Heart right ventricle (tissue), 16 donors: ENCODE data around the gene FANCC. TPM values are rescaled to one million over a fixed set of nuclear protein-coding genes. Genes with fewer than 3 reads are reported as not detected.

Experiments used
- ATAC-seq, 8 donors: fragments of 200-7000 bp; cut with Tn5 transposase; one replicate each; pipeline ENCODE4 v1.9.1; 2020; ENCODE audit warnings: mild to moderate bottlenecking in 8 of 8, moderate library complexity in 8 of 8, moderate number of reproducible peaks in 1 of 8
- DNase-seq, 2 donors: peaks; one replicate each; pipeline ENCODE4 v3.0.0-alpha.2; 2020
- H3K27ac ChIP-seq, 10 donors: fragments of 200-600 bp; sonication (generic) in 2 of 10; one replicate each; pipeline versions ENCODE4 v1.5.0 to v1.8.0; 2020 to 2022; ENCODE audit warnings: mild to moderate bottlenecking in 3 of 10
- H3K27me3 ChIP-seq, 7 donors: fragments of 200-600 bp; one replicate each; pipeline ENCODE4 v1.8.0; 2021 to 2022; ENCODE audit warnings: mild to moderate bottlenecking in 2 of 7
- H3K36me3 ChIP-seq, 9 donors: fragments of 200-600 bp; sonication (generic) in 1 of 9; one replicate each; pipeline versions ENCODE4 v1.5.0 to v1.8.0; 2020 to 2022; ENCODE audit warnings: mild to moderate bottlenecking in 2 of 9
- H3K4me1 ChIP-seq, 9 donors: fragments of 200-600 bp; sonication (generic) in 1 of 9; one replicate each; pipeline versions ENCODE4 v1.5.0 to v1.8.0; 2020 to 2022; ENCODE audit warnings: mild to moderate bottlenecking in 4 of 9
- H3K4me3 ChIP-seq, 10 donors: fragments of 200-600 bp; sonication (generic) in 2 of 10; one replicate each; pipeline versions ENCODE4 v1.5.0 to v1.8.0; 2020 to 2022; ENCODE audit warnings: mild to moderate bottlenecking in 7 of 10, moderate library complexity in 2 of 10
- H3K9me3 ChIP-seq, 11 donors: fragments of 200-600 bp in 10 of 11; sonication (generic) in 2 of 11; one replicate each; pipeline versions ENCODE4 v1.5.0 to v1.8.0; 2013 to 2022; ENCODE audit warnings: mild to moderate bottlenecking in 2 of 11, control low read depth in 1 of 11, moderate library complexity in 1 of 11
- WGBS, 2 donors: extraction: QIAGEN DNeasy Blood & Tissue Kit; methylation state at CpG; one replicate each; pipeline ENCODE4 v1.1.7; 2013; ENCODE audit warnings: inconsistent platforms in 1 of 2; 5-methylcytosine and 5-hydroxymethylcytosine counted together
- intact Hi-C, 10 donors: fragments of 100-400 bp; cut with DNase I; formaldehyde crosslinking; loops; one replicate each; pipeline versions ENCODE4 v1.11.1 to v1.14.2; 2022
- polyA plus RNA-seq, 2 donors: library from polyadenylated mRNA; stranded (reverse); fragments of 200-250 nt; gene quantifications; one replicate each; pipeline ENCODE4 v1.2.3, GENCODE V29; 2013
- total RNA-seq, 10 donors: library from RNA; stranded (reverse); fragmentation: NEBNext Ultra II Directional in 3 of 10; extraction: Animal tissue kit (Norgen Biotek cat#: 25700) in 3 of 10; gene quantifications; one replicate each; pipeline versions ENCODE4 v1.2.1 to v1.2.4, GENCODE V29; 2021 to 2023
- TF ChIP-seq, protein P1 (sequence below), 9 donors: fragments of 200-600 bp; sonication (generic) in 2 of 9; IDR thresholded peaks; one replicate each; pipeline versions ENCODE4 v1.5.0 to v1.8.0; 2021 to 2022; ENCODE audit warnings: antibody characterized with exemption in 9 of 9, mild to moderate bottlenecking in 5 of 9, moderate library complexity in 1 of 9
- donor health status: Arrhythmogenic right ventricular cardiomyopathy.
- donor health status: ischemic (EF 13 %, LVEDD 7.1; RV severe dilation, severe dysfunction).
- donor health status: healthy with polysubstance abuse.
- donor health status: DM: no; HTN: yes; CAD: no.
- donor health status: DM: no; HTN: no; CAD: no.
- donor health status: ischemic (EF 25% LVEDD 6.9; RV normal size, moderate dysfunction).
- donor health status: ischemic (EF 25% LVEDD 5.7; RV mildly dilated, moderate dysfunction).
- donor health status: healthy.
- donor health status: DM: yes; HTN: yes; CAD: no.
- donor health status: Ischemic cardiomyopathy.
- donor health status: ischemic (EF 35%, LVEDD 5.7; RV mildly dilated, moderate dysfunction).
- donor health status: nonischemic (EF 11% LVEDD 7.7; RV severe dilation, severe dysfunction).
- donor health status: DM: yes; HTN: yes; CAD: no.
- donor health status: PGD.
- donor health status: ischemic (EF 29% LVEDD 5.4; RV normal size, mild dysfunction).
- donor health status: nonischemic (EF 23%, LVEDD 6.1; RV moderate dilation, normal function).

Gene FANCC
- total and polyA plus RNA-seq, 12 donors, result 2.9 to 6.8 (median 4.3) TPM

DNA sequence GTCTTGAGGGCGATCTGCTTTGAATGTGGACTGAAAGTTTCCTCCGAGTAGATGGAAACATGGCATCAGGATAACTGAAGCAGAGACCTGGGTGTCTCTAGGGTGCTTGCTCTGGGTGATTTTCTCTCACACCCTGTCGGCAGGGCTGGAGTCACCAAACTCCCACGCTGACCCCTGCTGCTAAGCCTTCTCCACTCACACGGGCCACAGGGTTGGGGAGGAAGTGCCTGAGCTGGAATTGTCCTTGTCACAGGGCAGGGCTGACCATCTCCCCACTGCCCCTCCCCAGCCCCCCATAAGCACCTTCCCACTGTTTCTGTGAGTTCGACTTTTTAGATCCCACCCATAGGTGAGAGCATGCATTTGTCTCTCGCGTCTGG is 212.9 kb downstream of the FANCC start:
- DNase-seq (no peak), ATAC-seq (peak in 4 of 8 donors; percentile 2 to 10 (median 4))
- peaks cover 0 to 76% (median 14%) of the 10 kb centered on the region in 9 donors for H3K36me3 ChIP-seq
- H3K4me3 ChIP-seq, result no peak overlapping the region
- no peaks in the 10 kb centered on the region for H3K9me3 ChIP-seq
- WGBS, 2 donors, result 69 to 79% methylated on average over 8 of the region's 8 CpGs
- no peaks in the 10 kb centered on the region for H3K27me3 ChIP-seq
- H3K4me1 ChIP-seq, result peaks cover 16 to 95% (median 54%) of the 10 kb centered on the region in 9 donors
- peak overlapping the region in 5 of 10 donors; percentile 4 to 65 (median 39) for H3K27ac ChIP-seq
- TF ChIP-seq, protein P1, sequence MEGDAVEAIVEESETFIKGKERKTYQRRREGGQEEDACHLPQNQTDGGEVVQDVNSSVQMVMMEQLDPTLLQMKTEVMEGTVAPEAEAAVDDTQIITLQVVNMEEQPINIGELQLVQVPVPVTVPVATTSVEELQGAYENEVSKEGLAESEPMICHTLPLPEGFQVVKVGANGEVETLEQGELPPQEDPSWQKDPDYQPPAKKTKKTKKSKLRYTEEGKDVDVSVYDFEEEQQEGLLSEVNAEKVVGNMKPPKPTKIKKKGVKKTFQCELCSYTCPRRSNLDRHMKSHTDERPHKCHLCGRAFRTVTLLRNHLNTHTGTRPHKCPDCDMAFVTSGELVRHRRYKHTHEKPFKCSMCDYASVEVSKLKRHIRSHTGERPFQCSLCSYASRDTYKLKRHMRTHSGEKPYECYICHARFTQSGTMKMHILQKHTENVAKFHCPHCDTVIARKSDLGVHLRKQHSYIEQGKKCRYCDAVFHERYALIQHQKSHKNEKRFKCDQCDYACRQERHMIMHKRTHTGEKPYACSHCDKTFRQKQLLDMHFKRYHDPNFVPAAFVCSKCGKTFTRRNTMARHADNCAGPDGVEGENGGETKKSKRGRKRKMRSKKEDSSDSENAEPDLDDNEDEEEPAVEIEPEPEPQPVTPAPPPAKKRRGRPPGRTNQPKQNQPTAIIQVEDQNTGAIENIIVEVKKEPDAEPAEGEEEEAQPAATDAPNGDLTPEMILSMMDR (IDR thresholded peaks at IDR 0.05), result no peak
- intact Hi-C loops, result no loop called here

DNA sequence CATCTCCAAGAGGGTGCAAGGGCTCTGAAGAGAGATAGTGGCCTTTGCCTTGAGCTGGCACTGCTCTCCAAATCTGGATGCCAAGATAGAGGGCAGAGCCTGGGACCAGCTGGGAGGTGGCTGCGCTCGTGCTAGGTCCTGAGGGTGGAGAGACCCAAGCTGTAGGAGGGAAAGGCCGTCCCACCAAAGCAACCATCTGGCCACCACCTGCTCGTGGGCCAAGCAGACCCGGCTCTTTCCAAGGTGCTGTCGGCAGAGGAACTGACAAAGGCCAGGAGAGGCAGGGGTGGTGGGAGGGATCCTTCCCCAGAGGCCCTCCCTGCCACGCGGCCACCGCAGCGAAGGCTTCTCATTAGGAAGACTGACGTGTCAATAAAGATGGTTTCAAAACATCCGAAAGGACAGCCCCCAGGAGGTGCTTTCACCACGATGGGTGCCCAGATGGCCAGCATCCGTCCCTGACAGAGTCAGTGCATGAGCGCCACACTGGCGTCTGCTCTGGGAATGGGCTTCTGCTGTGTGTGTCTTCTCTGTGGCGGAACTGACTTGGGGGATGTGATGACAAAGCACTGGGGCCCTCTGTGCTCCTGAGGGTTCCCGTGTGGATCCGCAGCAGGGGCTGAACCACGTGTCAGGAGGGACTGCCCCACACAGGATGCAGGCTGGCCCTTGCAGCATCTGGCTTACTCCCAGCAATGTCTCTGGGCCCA is 213.5 kb downstream of the FANCC start:
- H3K4me3 ChIP-seq, result no peak overlapping the region
- H3K9me3 ChIP-seq, result no peaks in the 10 kb centered on the region
- intact Hi-C loops, result no loop called here
- 51 to 54% methylated on average over 20 of the region's 20 CpGs for WGBS, 2 donors
- ATAC-seq (peak; percentile 8 to 46 (median 35)), DNase-seq (no peak)
- peak overlapping the region in 7 of 10 donors; percentile 4 to 65 (median 37) for H3K27ac ChIP-seq
- TF ChIP-seq, protein P1 (IDR thresholded peaks at IDR 0.05), result no peak
- H3K36me3 ChIP-seq, result peaks cover 0 to 76% (median 13%) of the 10 kb centered on the region in 9 donors
- peaks cover 16 to 93% (median 60%) of the 10 kb centered on the region in 9 donors for H3K4me1 ChIP-seq
- no peaks in the 10 kb centered on the region for H3K27me3 ChIP-seq

DNA sequence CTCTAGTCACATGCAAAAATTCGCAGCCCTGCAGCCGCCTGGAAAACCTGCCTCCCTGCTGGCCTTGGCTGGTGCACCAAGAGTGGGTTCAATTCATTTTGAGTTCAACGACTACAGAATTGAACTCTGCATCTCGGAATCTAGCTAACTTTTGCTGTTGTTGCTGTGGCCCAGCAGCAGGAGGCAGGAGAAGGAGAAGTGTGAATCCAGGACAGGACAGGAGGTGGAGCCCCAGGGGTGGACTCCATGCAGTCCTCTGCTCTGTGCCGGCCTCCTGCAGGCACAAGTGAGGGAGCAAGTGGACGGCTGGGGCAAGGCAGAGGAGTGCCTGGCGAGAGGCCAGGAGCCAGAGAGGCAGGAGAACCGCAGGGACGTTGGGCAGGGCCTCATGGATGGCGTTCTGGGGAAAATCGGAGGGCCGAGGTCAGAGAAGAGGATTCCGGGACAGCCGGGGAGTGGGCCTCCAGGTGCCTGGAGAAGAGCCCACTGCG is 214.2 kb downstream of the FANCC start:
- ATAC-seq, result peak; percentile 10 to 55 (median 24)

DNA sequence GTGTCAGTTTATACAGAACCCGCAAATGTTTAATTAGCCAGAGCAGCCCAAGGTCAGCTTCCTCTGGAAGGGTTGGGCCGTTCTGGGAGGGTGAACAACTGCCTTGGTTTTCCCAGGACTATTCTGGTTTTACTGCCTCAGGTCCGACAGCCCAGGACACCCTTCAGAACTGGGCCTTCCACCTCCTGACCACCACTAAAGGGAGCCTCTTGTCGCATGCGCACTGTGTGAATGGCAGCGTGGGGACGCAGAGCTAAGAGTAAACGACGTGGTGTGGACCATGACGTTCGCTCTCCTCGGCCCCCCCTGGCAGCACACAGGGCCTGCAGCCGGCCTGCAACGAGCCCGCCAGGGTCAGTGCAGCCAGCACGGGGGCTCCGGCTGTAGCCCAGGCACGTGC is 214.9 kb downstream of the FANCC start:
- no peaks in the 10 kb centered on the region for H3K9me3 ChIP-seq
- H3K4me1 ChIP-seq, result peaks cover 20 to 93% (median 73%) of the 10 kb centered on the region in 9 donors
- H3K27ac ChIP-seq, result peak overlapping the region in 8 of 10 donors; percentile 18 to 62 (median 26)
- ATAC-seq, result no peak
- TF ChIP-seq, protein P1 (IDR thresholded peaks at IDR 0.05), result no peak
- intact Hi-C loops, result no loop called here
- DNase-seq, result no peak
- WGBS, 2 donors, result 79 to 80% methylated on average over 18 of the region's 18 CpGs
- no peak overlapping the region for H3K4me3 ChIP-seq
- peaks cover 0 to 72% (median 13%) of the 10 kb centered on the region in 9 donors for H3K36me3 ChIP-seq
- no peaks in the 10 kb centered on the region for H3K27me3 ChIP-seq

More for the DNA sequence above, 214.2 kb downstream of the FANCC start:
- Histone ChIP-seq H3K4me1 (peaks cover 20 to 93% (median 67%) of the 10 kb centered on the region in 9 donors), H3K27me3 (no peaks in the 10 kb centered on the region), H3K4me3 (no peak overlapping the region), H3K36me3 (peaks cover 0 to 75% (median 13%) of the 10 kb centered on the region in 9 donors), H3K27ac (peak overlapping the region in 6 of 10 donors; percentile 25 to 65 (median 44)), H3K9me3 (no peaks in the 10 kb centered on the region)
- DNase-seq, result peak in 1 of 2 donors; percentile 58
- TF ChIP-seq, protein P1 (IDR thresholded peaks at IDR 0.05), result peak in 1 of 9 donors; percentile 18
- WGBS, 2 donors, result 60 to 66% methylated on average over 15 of the region's 15 CpGs
- intact Hi-C loops, result no loop called here
